ENCODE results near the gene SHMT2. TPM values are rescaled to one million over a fixed set of nuclear protein-coding genes. Genes with fewer than 3 reads are reported as not detected.

Gene SHMT2
- total and polyA plus RNA-seq, 2 of the 13 experiments (the other 11 are each of a cell fraction or from before 2014, with no cell fraction given) = 181 to 393 TPM

- ATAC-seq (peak; percentile 51), FAIRE-seq (no peak), DNase-seq (ENCODE audit: low spot score) (peak; percentile 68)
- Histone ChIP-seq H3K27me3 (ENCODE audit: control insufficient read depth in 1 of 2, insufficient read depth in 2 of 2, low read length in 2 of 2) (peaks cover 18 to 44% of the 10 kb centered on the region in 2 experiments), H3K9me3 (ENCODE audit: low read length) (no peaks in the 10 kb centered on the region), H2AFZ (ENCODE audit: low read length) (no peak overlapping the region), H3K4me3 (replicated peaks in 1 of 3; ENCODE audit: insufficient read depth in 1 of 3, low read depth in 2 of 3, low read length in 3 of 3) (peak overlapping the region; percentile 66 to 83 (median 67)), H3K4me1 (ENCODE audit: insufficient read depth, low read length) (peaks cover 79% of the 10 kb centered on the region), H3K36me3 (replicated peaks in 1 of 2; ENCODE audit: control insufficient read depth in 1 of 2, insufficient read depth in 2 of 2, low read length in 2 of 2) (peaks cover 0 to 6% of the 10 kb centered on the region in 2 experiments; a peak in 4 of 5 replicates), H3K79me2 (ENCODE audit: insufficient read depth, low read length) (no peaks in the 10 kb centered on the region), H3K4me2 (ENCODE audit: low read depth, low read length) (peak overlapping the region; percentile 99), H4K20me1 (ENCODE audit: insufficient read depth, low read length) (peaks cover 4% of the 10 kb centered on the region; the same call in 1 of the 2 replicates), H3K9ac (ENCODE audit: insufficient read depth, low read depth, low read length) (peak overlapping the region; percentile 45), H3K27ac (ENCODE audit: extremely low read length, insufficient read depth, low read length) (no peak overlapping the region)
- intact Hi-C loops (cut with micrococcal nuclease; ENCODE audit: unreplicated experiment) (loop anchor here (1.0 to 2.0 kb wide), 2 partner anchors 9 to 14 kb away; no protein-coding TSS in a partner anchor), in situ Hi-C loops (cut with HindIII; ENCODE audit: extremely low pct_ligation_motif_present, low pct_unique_long_range_greater_than_20kb) (no loop called here)
- ChIA-PET CTCF (ENCODE audit: low intra/inter-chr PET ratio, low total read pairs) (interaction anchor here (4.9 to 11.7 kb wide), 2 partner anchors 13 to 25 kb away, joined by 87 to 308 read pairs; partner anchors contain the start of genes NXPH4 and SHMT2), POLR2A (interaction anchor here (0.9 to 8.9 kb wide), 5 partner anchors 9 to 111 kb away, joined by 3 to 116 read pairs (median 3); partner anchors contain the start of genes LRP1 and SHMT2)
- no TSS peak for BruUV-seq (replicated peaks)
- WGBS (ENCODE audit: low lambda C conversion rate) = 9% methylated on average over 13 of the region's 47 CpGs
- no peak for TF ChIP-seq ZNF749 (CRISPR knock-in tag; IDR thresholded peaks at IDR 0.05; ENCODE audit: borderline replicate concordance)
- no peak for TF ChIP-seq NKX3-1 (CRISPR knock-in tag; IDR thresholded peaks at IDR 0.05)
- no peak for TF ChIP-seq SIN3B (IDR thresholded peaks at IDR 0.05; ENCODE audit: low read length)
- TF ChIP-seq NR2F6 (IDR thresholded peaks at IDR 0.05) = 0 out of 2 replicates have a peak, but pooled peaks have one; percentile 31
- TF ChIP-seq NR2F6 (CRISPR knock-in tag; IDR thresholded peaks at IDR 0.05) = no peak; the same call in 1 of the 2 replicates
- TF ChIP-seq MXI1 (IDR thresholded peaks at IDR 0.05; ENCODE audit: borderline replicate concordance, low read depth, low read length) = no peak; the same call in 2 of the 3 replicates
- TF ChIP-seq, protein P1, sequence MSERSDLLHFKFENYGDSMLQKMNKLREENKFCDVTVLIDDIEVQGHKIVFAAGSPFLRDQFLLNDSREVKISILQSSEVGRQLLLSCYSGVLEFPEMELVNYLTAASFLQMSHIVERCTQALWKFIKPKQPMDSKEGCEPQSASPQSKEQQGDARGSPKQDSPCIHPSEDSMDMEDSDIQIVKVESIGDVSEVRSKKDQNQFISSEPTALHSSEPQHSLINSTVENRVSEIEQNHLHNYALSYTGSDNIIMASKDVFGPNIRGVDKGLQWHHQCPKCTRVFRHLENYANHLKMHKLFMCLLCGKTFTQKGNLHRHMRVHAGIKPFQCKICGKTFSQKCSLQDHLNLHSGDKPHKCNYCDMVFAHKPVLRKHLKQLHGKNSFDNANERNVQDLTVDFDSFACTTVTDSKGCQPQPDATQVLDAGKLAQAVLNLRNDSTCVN (CRISPR knock-in tag; IDR thresholded peaks at IDR 0.05; ENCODE audit: borderline replicate concordance) = 0 out of 2 replicates have a peak, but pooled peaks have one; percentile 69
- 0 out of 2 replicates have a peak, but pooled peaks have one; percentile 25 for TF ChIP-seq ZNF83 (CRISPR knock-in tag; IDR thresholded peaks at IDR 0.05; ENCODE audit: borderline replicate concordance)
- no peak for TF ChIP-seq ZBTB39 (CRISPR knock-in tag; IDR thresholded peaks at IDR 0.05)
- TF ChIP-seq ERF (CRISPR knock-in tag; IDR thresholded peaks at IDR 0.05) = peak; percentile 73; the same call in 1 of the 2 replicates
- TF ChIP-seq, protein P2, sequence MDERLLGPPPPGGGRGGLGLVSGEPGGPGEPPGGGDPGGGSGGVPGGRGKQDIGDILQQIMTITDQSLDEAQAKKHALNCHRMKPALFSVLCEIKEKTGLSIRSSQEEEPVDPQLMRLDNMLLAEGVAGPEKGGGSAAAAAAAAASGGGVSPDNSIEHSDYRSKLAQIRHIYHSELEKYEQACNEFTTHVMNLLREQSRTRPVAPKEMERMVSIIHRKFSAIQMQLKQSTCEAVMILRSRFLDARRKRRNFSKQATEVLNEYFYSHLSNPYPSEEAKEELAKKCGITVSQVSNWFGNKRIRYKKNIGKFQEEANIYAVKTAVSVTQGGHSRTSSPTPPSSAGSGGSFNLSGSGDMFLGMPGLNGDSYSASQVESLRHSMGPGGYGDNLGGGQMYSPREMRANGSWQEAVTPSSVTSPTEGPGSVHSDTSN (CRISPR knock-in tag; IDR thresholded peaks at IDR 0.05) = no peak
- TF ChIP-seq, protein P3, sequence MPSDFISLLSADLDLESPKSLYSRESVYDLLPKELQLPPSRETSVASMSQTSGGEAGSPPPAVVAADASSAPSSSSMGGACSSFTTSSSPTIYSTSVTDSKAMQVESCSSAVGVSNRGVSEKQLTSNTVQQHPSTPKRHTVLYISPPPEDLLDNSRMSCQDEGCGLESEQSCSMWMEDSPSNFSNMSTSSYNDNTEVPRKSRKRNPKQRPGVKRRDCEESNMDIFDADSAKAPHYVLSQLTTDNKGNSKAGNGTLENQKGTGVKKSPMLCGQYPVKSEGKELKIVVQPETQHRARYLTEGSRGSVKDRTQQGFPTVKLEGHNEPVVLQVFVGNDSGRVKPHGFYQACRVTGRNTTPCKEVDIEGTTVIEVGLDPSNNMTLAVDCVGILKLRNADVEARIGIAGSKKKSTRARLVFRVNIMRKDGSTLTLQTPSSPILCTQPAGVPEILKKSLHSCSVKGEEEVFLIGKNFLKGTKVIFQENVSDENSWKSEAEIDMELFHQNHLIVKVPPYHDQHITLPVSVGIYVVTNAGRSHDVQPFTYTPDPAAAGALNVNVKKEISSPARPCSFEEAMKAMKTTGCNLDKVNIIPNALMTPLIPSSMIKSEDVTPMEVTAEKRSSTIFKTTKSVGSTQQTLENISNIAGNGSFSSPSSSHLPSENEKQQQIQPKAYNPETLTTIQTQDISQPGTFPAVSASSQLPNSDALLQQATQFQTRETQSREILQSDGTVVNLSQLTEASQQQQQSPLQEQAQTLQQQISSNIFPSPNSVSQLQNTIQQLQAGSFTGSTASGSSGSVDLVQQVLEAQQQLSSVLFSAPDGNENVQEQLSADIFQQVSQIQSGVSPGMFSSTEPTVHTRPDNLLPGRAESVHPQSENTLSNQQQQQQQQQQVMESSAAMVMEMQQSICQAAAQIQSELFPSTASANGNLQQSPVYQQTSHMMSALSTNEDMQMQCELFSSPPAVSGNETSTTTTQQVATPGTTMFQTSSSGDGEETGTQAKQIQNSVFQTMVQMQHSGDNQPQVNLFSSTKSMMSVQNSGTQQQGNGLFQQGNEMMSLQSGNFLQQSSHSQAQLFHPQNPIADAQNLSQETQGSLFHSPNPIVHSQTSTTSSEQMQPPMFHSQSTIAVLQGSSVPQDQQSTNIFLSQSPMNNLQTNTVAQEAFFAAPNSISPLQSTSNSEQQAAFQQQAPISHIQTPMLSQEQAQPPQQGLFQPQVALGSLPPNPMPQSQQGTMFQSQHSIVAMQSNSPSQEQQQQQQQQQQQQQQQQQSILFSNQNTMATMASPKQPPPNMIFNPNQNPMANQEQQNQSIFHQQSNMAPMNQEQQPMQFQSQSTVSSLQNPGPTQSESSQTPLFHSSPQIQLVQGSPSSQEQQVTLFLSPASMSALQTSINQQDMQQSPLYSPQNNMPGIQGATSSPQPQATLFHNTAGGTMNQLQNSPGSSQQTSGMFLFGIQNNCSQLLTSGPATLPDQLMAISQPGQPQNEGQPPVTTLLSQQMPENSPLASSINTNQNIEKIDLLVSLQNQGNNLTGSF (CRISPR knock-in tag; IDR thresholded peaks at IDR 0.05) = peak; percentile 13; the same call in 1 of the 2 replicates
- TF ChIP-seq NRL (CRISPR knock-in tag; IDR thresholded peaks at IDR 0.05; ENCODE audit: borderline replicate concordance) = peak; percentile 61; the same call in 1 of the 2 replicates
- no peak for TF ChIP-seq FLYWCH1 (CRISPR knock-in tag; IDR thresholded peaks at IDR 0.05)
Observed at GRCh38 chr12:57238854-57239554, 9.5 kb downstream of the SHMT2 start.

Data from HepG2 (cell line).